ENCODE measurements around the gene ABCA4. TPM values are rescaled to one million over a fixed set of nuclear protein-coding genes. Genes with fewer than 3 reads are reported as not detected.

Gene ABCA4
- total and polyA plus RNA-seq, 2 donors (not counting 3 experiments of a cell fraction or from before 2014, with no cell fraction given), result 2.3 to 4.9 TPM

- TF ChIP-seq MAX (IDR thresholded peaks at IDR 0.05; ENCODE audit: insufficient read depth, insufficient read length) (no peak), POLR2AphosphoS5 (IDR thresholded peaks at IDR 0.05; ENCODE audit: insufficient read depth, low read depth, low read length) (no peak), MYC (IDR thresholded peaks at IDR 0.05; ENCODE audit: low read depth, low read length) (no peak), POLR2A (IDR thresholded peaks at IDR 0.05; ENCODE audit: low read depth, low read length) (no peak), JUN (IDR thresholded peaks at IDR 0.05; ENCODE audit: borderline replicate concordance, insufficient read depth, insufficient read length, low read depth) (no peak), FOS (IDR thresholded peaks at IDR 0.05; ENCODE audit: borderline replicate concordance, insufficient read depth, low read length) (no peak), CTCF (IDR thresholded peaks at IDR 0.05; ENCODE audit: extremely low read depth in 1 of 2, insufficient read depth in 1 of 2, low read depth in 1 of 2, low read length in 2 of 2) (no peak), EZH2 (IDR thresholded peaks at IDR 0.05; ENCODE audit: borderline replicate concordance, low read depth, low read length, severe bottlenecking) (no peak), GATA2 (IDR thresholded peaks at IDR 0.05; ENCODE audit: insufficient read depth, insufficient read length, low read depth, low read length) (no peak)
- Histone ChIP-seq H3K9ac (replicated peaks; ENCODE audit: extremely low read depth, insufficient read depth, low read length) (no peak overlapping the region), H4K20me1 (replicated peaks; ENCODE audit: control insufficient read depth, extremely low read depth, insufficient read depth, low read length) (no peaks in the 10 kb centered on the region), H3K4me3 (replicated peaks in 1 of 3; ENCODE audit: insufficient read depth in 1 of 3, low read depth in 1 of 3, low read length in 3 of 3) (no peak overlapping the region), H3K9me1 (replicated peaks; ENCODE audit: control insufficient read depth, extremely low read depth, insufficient read depth, low read length) (no peaks in the 10 kb centered on the region), H3K9me3 (replicated peaks; ENCODE audit: control insufficient read depth, insufficient read depth, low read length) (no peaks in the 10 kb centered on the region), H2AFZ (ENCODE audit: low read depth, low read length) (no peak overlapping the region), H3K4me2 (ENCODE audit: insufficient read depth, low read length) (no peak overlapping the region), H3K27me3 (ENCODE audit: control insufficient read depth in 2 of 2, insufficient read depth in 2 of 2, low read length in 2 of 2) (no peaks in the 10 kb centered on the region), H3K36me3 (ENCODE audit: control insufficient read depth in 2 of 2, extremely low read depth in 1 of 2, insufficient read depth in 2 of 2, low read length in 2 of 2) (no peaks in the 10 kb centered on the region), H3K27ac (ENCODE audit: insufficient read depth, low read depth, low read length) (no peak overlapping the region), H3K79me2 (ENCODE audit: control insufficient read depth, insufficient read depth, low read length) (no peaks in the 10 kb centered on the region), H3K4me1 (ENCODE audit: control insufficient read depth, extremely low read depth, insufficient read depth, low read length) (peaks cover 33% of the 10 kb centered on the region)
- BruUV-seq (replicated peaks), result no TSS peak
- dilution Hi-C loops (cut with MboI; ENCODE audit: extremely low pct_ligation_motif_present, low sequenced_read_pairs) (no loop called here), intact Hi-C loops (cut with micrococcal nuclease) (no loop called here)
- CTCF ChIA-PET, result interaction anchor here (1.0 to 8.1 kb wide), 9 partner anchors 10 to 274 kb away, joined by 3 to 252 read pairs (median 5); no protein-coding TSS in a partner anchor
- DNase-seq (ENCODE audit: low read depth, low spot score), result peak; percentile 24
- peak; percentile 73 for FAIRE-seq
- POLR2A ChIA-PET, result no interaction called here
These were observed 62.2 kb downstream of the ABCA4 start for GRCh38 chr1:94058766-94059165.

Measured in endothelial cell of umbilical vein (primary cell).